HG02763 (cell line): Measurements from ENCODE around the gene STT3B.
"Not testable (repeated sequence)": the region's sequence is repeated elsewhere in the genome, so short reads cannot be mapped to it uniquely, and the experiment has no call there.

Source experiments
- ATAC-seq: cut with Tn5 transposase; IDR thresholded peaks from one replicate; pipeline ENCODE4 v1.9.1; 2021; ENCODE audit warnings: mild to moderate bottlenecking, moderate library complexity; ENCODE audit not compliant: unreplicated experiment

Gene STT3B

DNA sequence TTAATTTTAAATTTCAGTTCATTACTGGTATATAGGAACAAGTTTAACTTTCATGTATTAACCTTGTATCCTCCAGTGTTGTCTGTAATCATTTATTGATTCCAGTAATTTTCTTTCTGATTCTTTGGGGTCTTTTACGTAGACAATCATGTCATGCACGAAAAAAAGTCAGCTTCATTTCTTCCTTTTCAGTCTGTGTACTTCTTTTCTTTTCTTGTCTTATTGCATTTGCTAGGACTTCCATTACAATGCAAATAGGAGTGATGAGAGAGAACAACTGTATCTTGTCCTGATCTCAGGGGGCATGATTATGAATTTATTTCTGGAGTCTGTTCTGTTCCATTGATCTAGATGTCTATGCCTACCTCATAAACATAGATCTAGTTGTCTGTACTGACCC is 56.5 kb downstream of the STT3B start:
- ATAC-seq = no peak

DNA sequence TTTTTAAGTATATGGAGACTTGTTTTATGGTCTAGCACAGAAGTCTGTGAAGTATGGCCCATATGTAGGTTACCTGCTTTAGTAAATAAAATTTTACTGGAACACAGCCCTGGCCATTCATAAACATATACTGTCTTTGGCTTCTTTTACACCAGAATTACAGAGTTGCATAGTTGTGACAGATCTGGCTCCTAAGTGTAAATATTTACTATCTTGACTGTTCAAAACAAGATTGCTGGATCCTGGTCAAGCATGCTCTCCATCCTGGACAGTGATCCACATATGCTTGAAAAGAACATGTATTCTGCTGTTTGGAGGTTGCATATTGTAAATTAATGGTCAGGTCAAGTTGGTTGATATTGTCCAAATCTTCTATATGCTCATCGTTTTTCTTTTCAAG is 57.9 kb downstream of the STT3B start:
- no peak for ATAC-seq

DNA sequence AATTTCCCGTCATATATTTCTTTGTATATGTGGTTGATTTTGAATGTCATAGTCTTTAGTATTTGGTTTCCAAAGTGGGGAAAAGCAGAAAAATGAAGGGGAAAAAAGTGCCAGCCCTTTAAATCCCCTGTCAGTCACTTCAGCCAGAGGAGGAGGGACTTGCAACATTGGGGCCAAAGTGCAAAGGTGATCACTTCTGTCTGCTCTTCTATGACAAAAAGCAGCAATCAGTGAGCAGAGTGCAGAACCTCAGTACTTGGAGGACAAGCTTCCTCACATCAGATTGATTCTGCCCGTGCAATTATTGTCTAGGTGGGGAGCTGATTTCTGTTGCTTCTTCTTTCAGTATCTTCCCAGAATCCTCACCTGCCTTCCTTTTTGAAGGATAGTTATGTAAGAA is 60.0 kb downstream of the STT3B start:
- ATAC-seq = no peak

DNA sequence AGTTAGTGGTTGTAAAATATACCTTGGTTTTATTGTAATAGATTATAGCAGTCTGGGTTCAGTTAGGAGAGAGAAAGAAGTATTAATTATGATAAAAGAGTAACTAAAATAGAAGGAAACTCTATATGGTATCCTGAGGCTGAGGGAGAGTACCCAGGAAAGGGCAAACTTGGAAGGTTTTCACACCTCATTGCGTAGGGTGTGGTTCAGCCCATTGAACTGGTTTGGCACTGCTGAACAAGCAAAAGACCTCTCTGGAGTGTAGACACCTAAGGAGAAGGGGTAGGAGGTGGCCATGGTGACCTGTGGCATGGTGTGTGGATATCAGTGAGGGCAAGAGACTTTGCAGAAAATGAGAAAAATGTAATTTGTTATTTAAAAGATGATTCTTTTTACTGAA is 63.5 kb downstream of the STT3B start:
- ATAC-seq = no peak

DNA sequence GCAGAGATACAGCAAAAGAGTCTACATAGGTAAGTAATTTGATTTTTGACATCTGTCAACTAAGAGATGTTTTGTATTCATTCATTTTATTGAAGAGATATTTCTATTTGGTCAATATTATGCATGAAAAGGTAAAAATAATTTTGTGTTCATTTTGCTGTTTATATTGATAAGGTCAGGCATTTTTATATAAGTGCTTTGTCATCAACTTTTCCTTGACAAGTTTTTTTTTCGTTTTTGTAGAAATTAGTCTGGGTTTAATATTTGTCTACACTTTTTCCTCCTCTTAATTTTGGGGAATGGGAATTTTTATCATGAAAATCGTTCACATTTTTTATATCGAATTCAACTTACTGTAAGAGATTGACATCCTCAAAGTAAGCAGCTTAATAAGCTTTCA is 67.7 kb downstream of the STT3B start:
- no peak for ATAC-seq

DNA sequence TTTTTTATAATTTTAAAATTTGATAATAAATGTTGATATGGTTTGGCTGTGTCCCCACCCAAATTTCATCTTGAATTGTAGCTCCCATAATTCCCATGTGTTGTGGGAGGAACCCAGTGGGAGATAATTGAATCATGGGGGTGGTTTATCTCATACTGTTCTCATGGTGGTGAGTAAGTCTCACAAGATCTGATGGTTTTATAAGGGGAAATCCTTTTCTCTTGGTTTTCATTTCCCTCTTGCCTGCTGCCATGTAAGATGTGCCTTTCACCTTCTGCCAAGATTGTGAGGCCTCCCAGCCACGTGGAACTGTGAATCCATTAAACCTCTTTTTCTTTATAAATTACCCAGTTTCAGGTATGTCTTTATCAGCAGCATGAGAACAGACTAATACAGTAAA is 72.6 kb downstream of the STT3B start:
- ATAC-seq = not testable (repeated sequence)

DNA sequence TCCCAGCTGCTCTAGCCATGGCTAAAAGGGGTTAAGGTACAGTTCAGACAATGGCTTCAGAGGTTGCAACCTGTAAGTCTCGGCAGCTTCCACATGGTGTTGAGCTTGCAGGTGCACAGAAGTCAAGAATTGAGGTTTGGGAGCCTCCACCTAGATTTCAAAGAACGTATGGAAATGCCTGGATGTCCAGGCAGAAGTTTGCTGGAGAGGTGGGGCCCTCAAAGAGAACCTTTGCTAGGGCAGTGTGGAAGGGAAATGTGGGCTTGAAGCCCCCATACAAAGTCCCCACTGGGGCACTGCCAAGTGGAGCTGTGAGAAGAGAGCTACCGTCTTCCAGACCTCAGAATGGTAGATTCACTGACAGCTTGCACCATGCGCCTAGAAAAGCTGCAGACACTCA is 73.7 kb downstream of the STT3B start:
- ATAC-seq = no peak

DNA sequence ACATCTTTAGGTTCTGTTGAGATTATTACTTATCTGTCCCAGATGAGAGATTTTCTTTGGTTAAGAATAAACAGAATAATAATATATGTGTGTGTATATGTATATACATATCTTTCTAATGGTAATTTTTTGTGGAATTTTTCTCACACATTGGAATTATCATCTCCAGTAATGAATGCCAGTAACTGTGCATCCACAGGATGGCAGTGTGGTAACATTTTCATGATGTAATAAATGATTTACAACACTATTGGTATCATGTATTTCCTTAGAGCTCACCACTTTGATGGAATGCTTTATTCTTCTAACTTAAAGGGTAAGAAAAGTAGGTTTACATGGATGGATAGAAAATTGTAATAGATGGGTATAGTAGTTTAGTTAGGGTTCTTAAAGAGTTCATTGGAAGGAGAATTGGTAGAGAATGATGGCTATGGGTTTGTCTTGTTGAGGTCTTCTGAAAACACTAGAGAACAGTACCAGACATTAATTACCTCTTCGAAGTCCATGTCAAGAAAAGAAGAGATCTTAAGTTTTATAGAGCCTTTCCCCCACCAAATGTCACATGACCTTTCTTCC is 78.1 kb downstream of the STT3B start:
- no peak for ATAC-seq

DNA sequence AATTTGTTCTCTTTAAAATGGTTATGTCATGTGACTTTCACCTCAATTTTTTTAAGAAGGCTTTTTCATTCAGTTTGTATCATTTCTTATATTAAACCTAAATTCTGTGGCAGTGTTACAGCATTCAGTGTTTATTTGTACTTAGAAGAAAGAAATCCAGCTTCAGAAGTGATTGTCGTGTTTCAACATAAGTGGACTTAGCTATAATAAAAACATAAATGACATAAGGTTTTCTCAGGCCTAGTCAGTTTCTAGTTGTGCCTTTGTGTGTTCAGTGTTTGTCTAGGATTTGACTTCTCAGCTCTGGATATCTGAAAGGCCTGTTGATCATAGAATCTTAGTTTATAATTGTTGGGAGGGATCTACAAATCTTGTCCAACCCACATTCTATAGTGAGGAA is 80.5 kb downstream of the STT3B start:
- ATAC-seq = no peak

DNA sequence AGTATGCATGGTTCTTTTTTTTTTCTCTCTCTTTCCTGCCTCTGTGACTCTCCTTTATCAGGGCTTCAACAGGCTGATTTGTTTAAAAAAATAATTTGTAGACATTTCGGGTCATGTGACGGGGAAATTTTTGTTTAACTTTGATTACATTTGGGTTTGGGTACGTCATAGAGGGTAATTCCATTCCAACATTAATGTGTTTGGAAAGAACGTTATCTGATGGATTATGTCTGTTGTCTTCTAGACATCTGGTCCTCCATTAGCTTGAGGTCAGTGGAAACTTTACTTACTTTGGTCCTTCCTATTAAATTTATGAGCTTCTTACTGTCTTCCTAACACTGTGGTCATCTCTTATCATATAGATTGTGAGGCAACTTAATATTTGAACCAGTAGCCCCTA is 80.9 kb downstream of the STT3B start:
- no peak for ATAC-seq

DNA sequence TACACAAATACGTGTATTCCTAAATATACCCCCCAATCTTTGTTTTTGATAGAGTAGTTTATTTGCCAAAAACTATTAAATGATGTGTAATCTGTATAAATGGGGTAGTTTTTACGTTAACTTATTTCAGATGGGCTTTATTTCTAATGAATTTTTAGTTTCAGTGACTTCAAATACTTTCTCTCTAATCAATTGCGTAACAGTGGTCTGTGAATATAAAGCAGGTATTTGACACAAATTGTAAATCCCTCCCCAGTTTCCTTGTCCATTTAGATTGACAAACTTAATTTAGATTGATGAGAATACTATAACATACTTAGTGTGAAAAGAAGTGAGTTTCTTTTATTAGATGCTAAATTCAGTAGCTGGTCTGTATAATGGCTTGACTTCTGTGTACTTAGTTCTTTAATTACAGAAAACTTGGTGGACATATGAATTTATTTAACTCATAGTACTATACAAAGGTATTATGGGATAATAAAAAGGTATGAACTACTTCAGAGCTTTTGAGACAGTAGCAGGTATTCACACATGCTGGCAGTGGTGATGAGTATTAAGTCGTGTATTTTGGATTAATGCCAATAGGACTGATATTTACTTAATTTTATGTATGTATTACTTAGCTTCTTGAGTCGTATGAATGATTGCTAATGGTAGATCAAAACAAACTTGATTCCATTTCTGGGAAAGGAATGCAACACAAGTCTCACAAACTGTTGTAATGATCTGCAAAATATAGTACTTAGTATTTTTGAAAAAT is 81.6 kb downstream of the STT3B start:
- ATAC-seq = no peak

DNA sequence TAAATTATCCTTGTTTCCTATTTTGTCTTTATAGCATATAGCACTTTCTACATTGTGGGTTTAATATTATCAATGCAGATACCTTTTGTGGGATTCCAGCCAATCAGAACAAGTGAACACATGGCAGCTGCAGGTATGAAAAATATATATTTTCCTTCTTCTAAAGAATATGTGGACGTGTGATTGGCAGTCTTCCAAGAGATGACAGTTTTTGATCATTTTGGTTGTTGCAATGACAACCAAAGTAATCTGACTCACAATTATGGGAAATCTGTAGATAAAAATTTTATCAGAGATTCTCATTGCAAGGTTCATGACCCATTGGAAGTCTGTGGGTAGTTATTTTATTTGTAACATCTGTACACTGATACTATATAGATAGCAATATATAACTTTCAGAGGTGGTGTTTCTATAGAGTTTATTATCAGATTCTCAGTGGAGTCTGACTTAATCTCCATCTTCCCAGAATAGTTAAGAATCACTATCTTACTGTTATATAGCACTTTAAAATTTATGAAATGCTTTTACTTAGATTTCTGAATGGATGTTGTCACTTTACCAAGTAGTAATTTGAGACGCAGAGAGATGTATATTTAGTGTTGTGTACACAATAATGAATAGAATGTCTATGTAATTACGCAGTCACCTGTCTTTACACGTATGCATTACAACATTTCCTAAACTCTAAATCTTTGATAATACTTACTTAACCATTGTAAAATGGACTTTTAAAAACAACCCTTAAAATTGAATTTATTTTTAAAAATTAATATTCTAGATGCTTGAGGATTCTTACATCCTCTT is 82.5 kb downstream of the STT3B start:
- no peak for ATAC-seq

DNA sequence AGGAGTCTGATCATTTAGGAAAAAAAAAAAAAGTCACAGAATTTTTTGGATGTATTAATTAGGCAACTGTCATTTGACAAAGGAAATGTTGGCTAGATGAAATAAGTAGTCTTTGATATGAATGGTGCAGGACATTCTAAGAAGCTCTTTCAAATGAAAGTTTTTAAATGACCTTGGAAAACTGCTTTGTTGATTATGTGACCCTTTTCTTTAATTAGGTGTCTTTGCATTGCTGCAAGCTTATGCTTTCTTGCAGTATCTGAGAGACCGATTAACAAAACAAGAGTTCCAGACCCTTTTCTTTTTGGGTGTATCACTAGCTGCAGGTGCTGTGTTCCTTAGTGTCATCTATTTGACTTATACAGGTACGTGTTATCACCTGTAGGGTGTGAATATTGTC is 84.0 kb downstream of the STT3B start:
- ATAC-seq = no peak

DNA sequence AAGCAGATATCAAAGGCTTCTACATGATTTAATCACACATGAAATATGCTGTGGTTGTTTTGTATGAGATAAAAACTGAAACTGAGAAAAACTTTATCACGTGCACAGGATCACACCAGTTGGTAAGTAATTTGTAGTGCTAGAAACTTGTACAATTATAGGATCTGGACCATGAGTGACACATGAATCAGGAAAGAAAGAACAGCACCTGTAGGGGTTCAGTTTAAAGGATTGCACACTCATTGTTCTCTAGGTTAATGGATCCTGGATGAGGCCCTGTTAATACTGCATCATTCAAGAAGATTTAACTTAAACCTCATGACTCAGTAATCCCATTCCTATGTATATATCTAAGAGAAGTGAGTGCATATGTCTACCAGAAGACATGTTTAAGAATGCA is 87.9 kb downstream of the STT3B start:
- ATAC-seq = no peak

DNA sequence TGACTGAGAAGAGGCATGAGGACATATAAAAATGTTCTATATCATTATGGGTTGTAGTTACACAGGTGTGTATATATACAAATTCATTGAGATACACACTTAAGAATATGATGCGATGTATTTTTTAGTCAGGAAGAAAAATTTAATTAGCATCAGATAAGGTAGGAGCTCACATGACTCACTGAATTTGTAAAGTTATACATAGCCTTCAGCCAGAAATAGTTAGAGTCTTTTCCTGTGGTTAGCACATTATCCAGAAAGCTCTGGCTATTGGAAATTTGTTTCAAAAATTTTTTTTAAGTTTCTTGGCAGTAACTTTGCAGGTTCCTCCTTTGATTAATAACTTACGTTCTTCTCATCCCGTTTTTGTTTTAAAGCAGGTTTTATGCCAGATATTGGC is 88.6 kb downstream of the STT3B start:
- no peak for ATAC-seq

DNA sequence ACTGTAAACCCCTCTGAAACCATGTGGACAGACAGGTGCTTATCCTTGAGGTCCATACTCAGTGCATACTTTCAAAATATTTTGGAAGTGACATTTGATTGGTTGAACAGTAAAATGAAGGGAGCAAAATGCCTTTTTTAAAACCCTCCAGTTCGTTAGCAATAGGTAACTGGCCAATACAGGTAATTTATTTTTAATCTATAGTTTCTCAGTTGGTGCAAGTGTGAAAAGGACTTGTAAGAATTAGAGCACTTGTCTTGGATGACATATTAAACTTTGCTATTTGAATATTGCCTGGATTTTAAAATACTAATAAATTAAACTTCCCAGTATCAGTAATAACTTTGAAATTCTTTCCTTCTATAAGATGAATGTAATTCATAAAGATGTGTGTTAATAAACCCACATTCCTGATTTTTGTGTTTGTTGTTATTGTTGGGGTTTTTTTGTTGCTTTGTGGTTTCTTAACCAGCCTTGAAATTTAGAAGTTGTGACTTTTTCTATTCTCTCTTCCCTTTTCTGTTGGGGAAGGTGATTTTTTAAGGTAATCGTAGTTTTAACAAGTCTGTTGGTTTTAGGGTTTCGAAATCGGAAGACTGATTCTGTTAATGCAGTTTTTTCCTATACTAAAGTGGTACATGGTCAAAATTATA is 90.0 kb downstream of the STT3B start:
- ATAC-seq = peak; percentile 56

DNA sequence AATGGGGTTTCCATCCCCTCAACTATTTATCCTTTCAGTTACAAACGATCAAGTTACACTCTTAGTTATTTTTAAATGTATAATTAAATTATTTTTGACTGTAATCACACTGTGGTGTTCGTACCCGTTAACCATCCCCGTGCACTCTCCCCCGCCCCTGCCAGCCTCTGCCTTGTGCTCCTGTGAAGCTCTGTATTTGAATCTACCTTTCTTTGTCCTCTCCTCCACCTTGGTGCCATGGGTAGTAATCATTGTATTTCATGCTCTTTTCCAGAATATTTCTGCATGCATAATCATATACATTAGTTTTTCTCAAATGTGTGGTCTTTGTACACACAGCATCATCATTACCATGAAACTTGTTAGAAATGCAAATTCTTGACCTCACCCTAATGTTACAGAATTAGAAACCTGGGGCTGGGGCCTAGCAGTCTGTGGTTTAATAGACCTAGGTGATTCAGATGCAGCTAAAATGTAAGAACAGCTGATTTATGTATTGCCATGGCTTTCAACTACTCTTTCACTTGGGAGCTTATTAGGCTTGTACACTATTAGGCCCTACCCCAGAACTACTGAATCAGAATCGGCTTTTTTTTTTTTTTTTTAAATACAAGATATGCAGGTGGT is 91.5 kb downstream of the STT3B start:
- ATAC-seq = peak; percentile 41

DNA sequence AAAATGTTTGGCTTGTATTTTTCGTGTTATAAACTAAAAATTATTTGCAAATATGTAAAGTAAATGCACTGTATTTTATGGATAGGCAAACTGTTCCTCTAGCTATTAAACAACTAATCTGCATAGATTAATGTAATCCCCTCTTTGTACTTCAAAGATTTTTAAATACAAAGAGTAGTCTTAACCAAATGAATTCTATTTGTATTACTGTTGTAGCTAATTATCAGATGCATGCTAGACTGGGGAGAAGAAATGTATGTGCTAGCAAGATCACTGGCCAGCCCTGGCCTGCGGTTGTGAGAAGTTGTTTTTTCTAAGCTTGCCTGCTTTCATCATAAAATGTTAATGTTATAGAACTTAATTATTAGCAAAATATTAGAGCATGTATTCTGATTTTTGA is 92.6 kb downstream of the STT3B start:
- ATAC-seq = no peak

DNA sequence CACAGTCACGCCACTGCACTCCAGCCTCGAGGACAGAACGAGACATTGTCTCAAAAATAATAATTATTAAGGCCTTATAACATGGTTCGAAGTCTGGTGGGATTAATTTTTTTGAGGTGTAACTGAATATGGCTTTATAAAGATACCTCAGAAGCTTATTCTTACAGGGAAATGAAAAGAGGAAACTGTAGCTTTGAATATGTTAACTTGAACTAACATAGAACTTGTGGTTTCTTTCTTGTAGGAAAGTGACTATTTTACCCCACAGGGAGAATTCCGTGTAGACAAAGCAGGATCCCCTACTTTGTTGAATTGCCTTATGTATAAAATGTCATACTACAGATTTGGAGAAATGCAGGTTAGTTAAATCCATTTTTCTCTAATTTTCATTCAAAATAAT is 96.3 kb downstream of the STT3B start:
- no peak for ATAC-seq

DNA sequence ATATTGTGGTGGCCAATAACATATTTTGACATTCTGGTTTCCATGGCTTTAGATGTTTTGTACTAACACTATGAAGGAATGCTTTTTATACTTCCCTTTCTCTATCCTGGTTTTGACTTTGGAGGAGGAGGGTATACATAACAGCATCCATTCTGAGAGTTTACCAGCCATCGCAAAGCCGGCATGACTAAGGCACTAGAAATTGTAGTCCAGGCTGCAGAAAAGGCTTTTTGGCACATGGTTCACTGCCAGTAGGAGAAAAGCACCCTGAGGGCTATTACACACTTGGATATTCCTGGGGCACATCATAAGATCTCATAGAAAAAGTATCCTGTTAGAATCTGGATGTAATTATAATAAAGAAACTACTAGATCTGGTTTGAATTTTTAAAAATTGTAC is 101.8 kb downstream of the STT3B start:
- ATAC-seq = no peak

DNA sequence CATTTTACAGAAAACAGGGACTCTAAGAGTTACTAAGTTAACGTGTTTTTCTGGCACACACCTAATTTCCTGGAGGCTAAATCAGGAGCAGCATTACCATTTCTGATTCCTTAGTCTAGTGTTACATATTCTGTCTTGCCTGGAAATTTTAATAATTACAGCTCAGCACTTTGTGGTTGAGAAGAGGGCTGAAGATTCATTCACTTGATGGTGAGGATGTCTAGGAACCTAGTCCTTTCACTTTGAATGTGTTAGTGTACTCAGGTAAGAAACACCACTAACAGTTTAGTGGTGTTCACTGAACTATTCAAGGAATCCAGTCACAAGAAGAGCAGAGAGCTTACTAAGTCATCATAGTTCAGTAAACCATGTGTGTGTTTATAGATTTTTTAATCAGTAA is 102.8 kb downstream of the STT3B start:
- no peak for ATAC-seq
